CD4-positive, alpha-beta T cell treated with Interleukin-1 beta for 1 hour (primary cell): ENCODE measurements around the gene ZNF407.

Source experiments
- DNase-seq, 2 donors: peaks; one replicate each; pipeline ENCODE4 v3.0.0-alpha.2; 2020 to 2022

Gene ZNF407

DNA sequence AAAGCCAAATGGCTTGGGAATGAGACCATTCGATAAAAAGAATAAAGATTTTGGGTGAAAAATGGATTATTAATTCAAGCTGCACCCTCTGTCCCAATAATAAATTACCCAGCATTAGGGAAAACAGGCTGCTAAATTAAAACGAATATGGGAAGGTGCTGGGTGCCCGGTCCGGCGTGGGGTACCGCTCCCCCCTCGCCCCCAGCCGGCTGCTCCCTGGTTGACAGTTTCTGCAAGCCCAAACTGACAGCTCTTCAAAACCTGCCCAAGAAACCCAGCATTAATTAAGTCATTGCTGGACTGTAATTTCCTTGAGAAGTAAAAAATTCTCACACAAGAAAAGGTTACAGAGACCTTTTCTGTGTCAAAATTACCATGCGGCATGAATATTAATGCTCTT, 512.6 kb downstream of the ZNF407 start:
- DNase-seq, result no peak

DNA sequence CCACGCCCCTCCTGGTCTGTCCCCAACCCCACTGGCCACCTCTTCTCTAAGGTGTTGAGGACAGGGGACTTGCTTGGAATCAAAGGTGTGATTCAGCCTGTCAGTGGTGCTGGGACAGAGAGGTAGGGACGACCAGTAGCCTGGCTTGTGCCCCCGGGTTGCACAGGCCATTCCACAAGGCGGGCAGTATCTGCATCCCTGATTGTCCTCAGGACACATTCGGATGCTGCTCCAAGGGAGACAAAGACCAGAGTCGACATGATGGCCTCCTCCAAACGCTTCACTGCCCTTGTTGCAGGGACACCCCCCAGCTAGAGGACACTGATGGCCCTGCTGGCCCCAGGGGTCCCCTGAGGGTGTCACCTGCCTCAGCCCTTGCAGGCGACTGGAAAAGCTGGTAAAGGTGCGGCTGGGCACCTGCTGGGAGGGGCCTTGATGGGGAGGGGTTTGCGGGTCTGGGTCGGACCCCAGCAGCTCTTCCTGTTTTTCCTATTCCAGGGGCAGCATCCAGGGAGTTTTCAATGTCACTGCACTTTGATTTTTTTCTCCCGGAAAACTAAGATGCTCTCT, 513.3 kb downstream of the ZNF407 start:
- DNase-seq, result no peak

DNA sequence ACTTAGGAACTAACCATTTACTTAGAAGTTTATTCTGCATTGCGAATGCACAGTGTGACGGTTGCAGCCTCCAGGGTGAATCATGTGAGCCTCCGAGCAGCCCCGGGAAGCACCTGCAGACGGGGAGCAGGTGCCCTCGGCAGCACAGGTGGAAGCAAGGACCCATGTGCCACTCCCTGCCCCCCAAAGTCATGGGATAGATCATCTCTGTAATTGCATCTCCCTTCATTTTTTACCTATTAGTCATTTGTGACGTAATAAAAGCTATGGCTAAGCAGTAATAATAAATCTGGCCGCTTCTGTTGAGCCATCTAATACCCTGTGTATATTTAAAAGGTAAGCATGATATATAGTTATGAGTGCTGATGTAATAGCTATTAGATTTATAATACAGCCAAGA, 514.1 kb downstream of the ZNF407 start:
- no peak for DNase-seq

DNA sequence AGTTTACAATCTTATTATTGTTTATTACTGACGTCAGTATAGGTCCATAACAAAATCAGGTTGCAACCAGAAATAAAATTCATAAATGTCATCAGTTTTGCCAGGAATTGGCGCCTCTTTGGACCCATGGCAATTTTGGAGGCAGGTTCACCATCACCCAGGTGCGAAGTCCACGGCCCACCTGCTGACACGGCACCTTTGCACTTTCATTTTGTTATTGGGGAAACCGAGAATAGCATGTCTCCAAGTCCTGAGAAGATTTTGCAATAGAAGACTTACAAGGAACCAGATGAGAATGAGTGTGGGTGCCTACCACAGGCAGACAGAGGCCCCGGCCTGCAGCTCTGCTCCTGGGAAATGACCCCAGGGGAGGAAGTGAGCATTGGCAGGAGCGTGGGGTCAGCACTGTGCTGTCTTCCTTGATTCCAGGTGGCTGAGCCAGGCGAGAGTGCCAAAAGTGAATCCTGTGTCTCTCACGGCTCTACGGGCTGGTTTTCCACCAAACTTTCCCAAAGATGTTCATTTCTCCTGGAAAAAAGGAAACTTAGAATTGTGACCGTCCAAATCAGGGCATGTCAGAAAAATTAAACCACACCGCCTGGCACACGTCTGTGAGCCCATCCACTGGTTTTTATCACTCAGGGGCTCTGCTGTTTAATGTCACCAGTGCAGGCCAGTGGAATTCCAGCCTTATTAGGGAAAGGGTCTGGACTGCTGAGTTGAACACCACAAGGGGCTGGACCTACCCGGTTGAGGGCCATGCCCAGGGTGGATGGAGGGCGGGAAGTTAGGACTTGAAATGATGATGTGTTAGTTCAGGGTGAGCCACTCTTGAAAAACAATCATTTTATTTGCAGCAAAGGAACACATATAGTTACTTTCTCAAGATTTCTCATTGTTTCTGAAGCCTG, 514.8 kb downstream of the ZNF407 start:
- no peak for DNase-seq

DNA sequence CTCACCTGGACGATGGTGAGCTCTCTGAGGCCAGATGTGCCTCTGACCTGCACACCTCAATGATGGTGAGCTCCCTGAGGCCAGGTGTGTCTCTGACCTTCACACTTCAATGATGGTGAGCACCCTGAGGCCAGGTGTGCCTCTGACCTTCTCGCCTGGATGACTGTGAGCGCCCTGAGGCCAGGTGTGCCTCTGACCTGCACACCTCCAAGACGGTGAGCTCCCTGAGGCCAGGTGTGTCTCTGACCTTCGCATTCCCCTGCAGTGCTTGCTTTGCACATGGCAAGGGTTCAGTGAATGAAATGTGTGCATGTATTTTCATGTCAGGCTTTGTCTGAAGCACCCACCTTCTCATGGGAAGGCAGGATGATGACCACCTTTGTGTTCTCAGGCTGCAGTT, 515.8 kb downstream of the ZNF407 start:
- no peak for DNase-seq

DNA sequence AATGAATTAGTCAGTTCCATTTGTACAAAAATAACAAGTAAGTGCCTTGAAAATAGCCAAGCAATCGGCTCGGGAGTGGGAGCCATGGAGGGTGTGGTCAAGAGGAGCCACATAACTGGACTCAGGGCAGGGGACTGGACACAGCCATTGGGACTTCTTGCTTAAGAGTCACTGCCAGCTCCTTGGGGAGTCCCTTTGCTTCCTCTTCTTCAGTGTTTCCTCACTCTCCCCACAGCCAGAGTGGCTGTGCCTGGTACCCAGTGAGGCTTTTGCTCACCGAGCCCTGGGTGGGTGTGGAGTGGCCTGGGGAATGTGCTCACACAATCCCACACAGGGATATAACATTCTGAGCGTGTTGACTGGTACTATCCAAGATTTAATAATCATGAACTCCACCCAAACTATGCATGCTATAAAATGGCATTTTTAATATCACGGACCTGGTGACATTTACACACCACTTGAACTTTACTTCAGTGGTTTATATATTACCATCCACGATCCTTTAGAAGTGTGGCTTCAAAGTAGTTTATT, 516.6 kb downstream of the ZNF407 start:
- no peak for DNase-seq
